ENCODE results near the gene SLC12A9.

DNA sequence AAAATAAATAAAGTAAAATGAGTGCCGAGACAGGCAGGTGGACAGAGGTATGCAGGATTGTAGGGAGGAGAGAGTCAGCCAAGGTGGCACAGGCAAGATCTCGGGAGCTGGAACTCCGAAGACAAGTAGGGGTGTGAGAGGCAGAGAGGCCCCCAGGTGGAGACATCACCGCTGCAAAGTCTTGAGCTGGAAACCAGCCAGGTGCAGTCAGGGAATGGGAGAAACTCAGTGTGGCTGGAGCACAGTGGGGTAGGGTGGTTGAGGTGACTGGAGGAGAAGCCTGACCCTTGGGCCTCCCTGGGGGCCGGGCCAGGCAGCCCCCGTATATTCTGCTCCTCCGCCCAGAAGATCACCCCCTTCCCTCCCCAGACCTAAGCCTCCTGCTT, 29.4 kb upstream of the SLC12A9 start:
- no peak for TF ChIP-seq POLR2A (IDR thresholded peaks at IDR 0.05; ENCODE audit: control extremely low read depth in 1 of 2, low read depth in 2 of 2, low read length in 2 of 2)
- no peak for TF ChIP-seq CTCF (IDR thresholded peaks at IDR 0.05; ENCODE audit: control extremely low read depth in 1 of 3, insufficient read depth in 1 of 3, low read depth in 1 of 3, low read length in 3 of 3)
- TF ChIP-seq PHF8 (conservative IDR thresholded peaks at IDR 0.05; ENCODE audit: low read depth, low read length), result no peak
- TF ChIP-seq ZNF274 (IDR thresholded peaks at IDR 0.05; ENCODE audit: borderline replicate concordance, extremely low read depth, low read length), result no peak
- no peak for TF ChIP-seq EZH2 (IDR thresholded peaks at IDR 0.05; ENCODE audit: low read depth, low read length, severe bottlenecking)
- TF ChIP-seq RAD21 (IDR thresholded peaks at IDR 0.05 in 1 of 2, conservative IDR thresholded peaks at IDR 0.05 in 1 of 2; ENCODE audit: low read depth in 2 of 2, low read length in 2 of 2), result no peak
- TF ChIP-seq CHD2 (IDR thresholded peaks at IDR 0.05; ENCODE audit: low read length), result no peak
- TF ChIP-seq POLR2AphosphoS5 (IDR thresholded peaks at IDR 0.05; ENCODE audit: low read depth, low read length), result no peak
- TF ChIP-seq, protein P1, sequence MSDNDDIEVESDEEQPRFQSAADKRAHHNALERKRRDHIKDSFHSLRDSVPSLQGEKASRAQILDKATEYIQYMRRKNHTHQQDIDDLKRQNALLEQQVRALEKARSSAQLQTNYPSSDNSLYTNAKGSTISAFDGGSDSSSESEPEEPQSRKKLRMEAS (IDR thresholded peaks at IDR 0.05), result no peak
- no peak for TF ChIP-seq NANOG (IDR thresholded peaks at IDR 0.05; ENCODE audit: insufficient read depth, low read depth, low read length, poor library complexity, severe bottlenecking)
- TF ChIP-seq ATF2 (IDR thresholded peaks at IDR 0.05; ENCODE audit: low read length), result no peak
- no peak for TF ChIP-seq TAF1 (IDR thresholded peaks at IDR 0.05; ENCODE audit: low read depth, low read length)
- TF ChIP-seq TAF7 (optimal IDR thresholded peaks at IDR 0.05; ENCODE audit: borderline replicate concordance, low read depth, low read length), result no peak
- TF ChIP-seq BRCA1 (IDR thresholded peaks at IDR 0.05; ENCODE audit: low read depth, low read length), result no peak
